Glomerular visceral epithelial cell (primary cell): ENCODE measurements around the gene C4BPA.

Experiments used
- DNase-seq: peaks from one replicate; pipeline ENCODE4 v3.0.0-alpha.2; 2016; ENCODE audit errors: extremely low spot score

C4BPA gene

GRCh38 chr1:207077470-207078377 lies 26.3 kb upstream of the C4BPA start:
- DNase-seq, result peak; percentile 76

- no peak for DNase-seq
Observed at GRCh38 chr1:207078578-207079132, 25.4 kb upstream of the C4BPA start.

GRCh38 chr1:207079706-207080241 lies 24.3 kb upstream of the C4BPA start:
- peak; percentile 44 for DNase-seq

GRCh38 chr1:207081088-207081487 lies 22.9 kb upstream of the C4BPA start:
- DNase-seq, result no peak

DNA sequence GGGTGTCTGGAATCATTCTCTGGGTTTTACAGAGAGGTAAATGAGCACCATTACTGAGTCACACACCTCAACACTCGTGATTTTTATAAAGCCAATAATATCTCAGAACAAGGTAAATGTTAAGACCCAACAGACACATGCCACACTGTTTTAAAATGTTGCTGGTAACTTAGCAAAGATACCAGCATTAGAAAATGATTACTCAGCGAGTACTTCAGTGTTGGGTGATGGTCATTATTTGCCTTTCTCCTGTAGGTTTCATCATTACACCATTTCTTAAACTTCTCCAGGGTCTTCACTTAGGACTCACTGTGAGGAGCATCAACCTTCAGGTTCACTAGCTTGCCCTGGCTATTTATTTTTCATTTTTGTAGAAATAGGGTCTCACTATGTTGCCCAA lies 22.2 kb upstream of the C4BPA start:
- DNase-seq, result no peak

GRCh38 chr1:207084232-207084631 lies 19.8 kb upstream of the C4BPA start:
- no peak for DNase-seq

- peak; percentile 67 for DNase-seq
Observed at GRCh38 chr1:207084701-207085180, 19.3 kb upstream of the C4BPA start.

- DNase-seq, result no peak
Observed at GRCh38 chr1:207085887-207086286, 18.1 kb upstream of the C4BPA start.

- peak; percentile 6 for DNase-seq
Observed at GRCh38 chr1:207088161-207088560, 15.9 kb upstream of the C4BPA start.

GRCh38 chr1:207088701-207089626 lies 15.1 kb upstream of the C4BPA start, which contains the start of gene C4BPB:
TSS of gene C4BPB (plus strand) at chr1:207088860. CDS start at chr1:207089532, 672 bp downstream.
- DNase-seq, result peak; percentile 34

- DNase-seq, result no peak
Observed at GRCh38 chr1:207089627-207090355, 14.2 kb upstream of the C4BPA start.

GRCh38 chr1:207091200-207091908 lies 12.7 kb upstream of the C4BPA start:
- DNase-seq, result no peak

DNA sequence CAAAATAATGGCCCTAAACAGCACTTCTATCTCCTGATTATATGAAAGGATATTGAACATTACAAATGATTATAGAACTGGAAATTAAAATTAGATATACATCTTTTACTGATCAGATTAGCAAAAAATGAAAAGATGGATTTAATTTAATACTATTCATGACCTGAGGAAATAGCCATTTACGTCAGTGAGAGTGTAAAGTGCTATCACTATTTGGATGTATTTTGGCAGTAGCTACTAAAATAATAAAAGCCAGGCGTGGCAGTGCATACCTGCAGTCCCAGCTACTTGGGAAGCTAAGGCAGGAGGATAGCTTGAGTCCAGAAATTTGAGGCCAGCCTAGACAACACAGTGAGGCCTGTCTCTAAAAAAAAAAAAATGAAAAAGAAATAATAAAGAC lies 10.1 kb upstream of the C4BPA start:
- no peak for DNase-seq

DNA sequence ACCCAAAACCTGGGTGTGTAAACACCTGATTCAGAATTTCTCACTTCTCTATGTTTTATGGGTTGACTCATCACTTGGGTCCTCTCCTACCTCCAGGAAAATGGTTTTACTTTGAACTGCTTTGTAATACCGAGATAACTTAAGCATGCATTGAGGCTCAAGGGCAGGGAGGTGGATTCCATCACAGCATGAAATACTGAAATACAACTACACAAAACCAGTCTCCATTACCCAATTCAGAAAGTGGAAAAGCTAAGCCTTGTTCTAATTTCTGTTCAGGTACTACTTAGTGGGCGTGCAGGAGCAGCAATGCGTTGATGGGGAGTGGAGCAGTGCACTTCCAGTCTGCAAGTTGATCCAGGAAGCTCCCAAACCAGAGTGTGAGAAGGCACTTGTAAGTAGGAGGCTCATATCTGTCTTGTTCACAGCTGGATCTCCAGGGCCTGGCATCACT lies 6.1 kb upstream of the C4BPA start:
- no peak for DNase-seq

DNA sequence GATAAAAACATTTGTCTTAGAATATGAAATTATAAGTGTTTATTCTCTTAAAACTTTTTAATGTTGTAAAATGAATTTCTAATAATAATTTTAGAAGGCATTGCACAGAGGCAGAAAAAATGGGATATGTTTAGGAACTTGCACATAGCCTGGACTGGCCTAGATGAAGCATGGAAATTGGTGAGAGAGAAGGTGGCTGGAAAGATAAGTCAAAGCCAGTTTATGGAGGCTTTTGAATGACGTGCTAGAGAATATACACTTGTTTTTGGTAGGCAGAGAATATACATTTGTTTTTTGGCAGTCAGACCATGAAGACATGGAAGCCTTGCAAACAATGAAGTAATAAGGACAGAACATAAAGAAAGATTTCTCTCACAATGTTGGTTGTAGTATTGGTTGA lies 2.3 kb upstream of the C4BPA start:
- DNase-seq, result no peak

- no peak for DNase-seq
Observed at GRCh38 chr1:207102146-207102545, 1.9 kb upstream of the C4BPA start.

GRCh38 chr1:207102659-207103058 lies 1.4 kb upstream of the C4BPA start:
- DNase-seq, result no peak

DNA sequence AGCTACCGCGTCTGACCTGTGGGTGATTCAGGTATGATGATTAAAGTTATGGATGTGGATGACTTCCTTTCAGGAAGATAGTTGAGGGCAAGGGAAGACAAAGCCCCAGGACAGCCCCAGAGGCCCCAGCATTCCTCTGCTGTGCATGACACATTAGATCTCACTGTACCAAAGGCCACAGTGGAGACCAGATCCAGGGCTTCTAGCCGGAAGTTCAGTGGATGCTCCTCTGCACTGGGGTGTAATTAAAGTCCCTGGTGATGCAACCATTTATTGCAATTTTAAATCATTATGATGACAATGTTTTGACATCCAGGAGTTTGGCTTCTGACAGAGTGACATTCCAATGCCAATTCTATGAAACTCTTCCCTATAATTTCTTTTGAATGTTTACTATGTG lies 5.0 kb downstream of the C4BPA start:
- no peak for DNase-seq

GRCh38 chr1:207112616-207113296 lies 8.7 kb downstream of the C4BPA start:
- DNase-seq, result no peak

GRCh38 chr1:207115269-207115668 lies 11.2 kb downstream of the C4BPA start:
- DNase-seq, result no peak
